MG63 (cell line): ENCODE results near the gene ARFGAP1. TPM values are rescaled to one million over a fixed set of nuclear protein-coding genes. Genes with fewer than 3 reads are reported as not detected.

Experiments
- DNase-seq: peaks from one replicate; pipeline ENCODE4 v3.0.0-alpha.2; 2020
- H3K27me3 ChIP-seq: fragments of 250-450 bp; sonication (Bioruptor Pico); 2 replicates; pipeline ENCODE4 v1.5.1; 2020; ENCODE audit warnings: mild to moderate bottlenecking, moderate library complexity
- H3K36me3 ChIP-seq: fragments of 250-450 bp; sonication (Bioruptor Pico); 2 replicates; pipeline ENCODE4 v1.5.1; 2020; ENCODE audit warnings: mild to moderate bottlenecking, moderate library complexity
- H3K4me3 ChIP-seq: fragments of 250-450 bp; sonication (Bioruptor Pico); 2 replicates; pipeline ENCODE4 v1.5.1; 2020; ENCODE audit warnings: mild to moderate bottlenecking, moderate library complexity
- H3K9me3 ChIP-seq: fragments of 250-450 bp; sonication (Bioruptor Pico); 2 replicates; pipeline ENCODE4 v1.5.1; 2020; ENCODE audit warnings: mild to moderate bottlenecking, moderate library complexity
- total RNA-seq: library from RNA; depleted of rRNA; stranded (reverse); fragments of >200 nt; shearing (Covaris generic); gene quantifications from 2 replicates; pipeline ENCODE4 v1.2.3, GENCODE V29; 2014; ENCODE audit warnings: low replicate concordance

The ARFGAP1 gene
- total RNA-seq, 1 experiment from 2014 or later: 83.8 TPM

DNA sequence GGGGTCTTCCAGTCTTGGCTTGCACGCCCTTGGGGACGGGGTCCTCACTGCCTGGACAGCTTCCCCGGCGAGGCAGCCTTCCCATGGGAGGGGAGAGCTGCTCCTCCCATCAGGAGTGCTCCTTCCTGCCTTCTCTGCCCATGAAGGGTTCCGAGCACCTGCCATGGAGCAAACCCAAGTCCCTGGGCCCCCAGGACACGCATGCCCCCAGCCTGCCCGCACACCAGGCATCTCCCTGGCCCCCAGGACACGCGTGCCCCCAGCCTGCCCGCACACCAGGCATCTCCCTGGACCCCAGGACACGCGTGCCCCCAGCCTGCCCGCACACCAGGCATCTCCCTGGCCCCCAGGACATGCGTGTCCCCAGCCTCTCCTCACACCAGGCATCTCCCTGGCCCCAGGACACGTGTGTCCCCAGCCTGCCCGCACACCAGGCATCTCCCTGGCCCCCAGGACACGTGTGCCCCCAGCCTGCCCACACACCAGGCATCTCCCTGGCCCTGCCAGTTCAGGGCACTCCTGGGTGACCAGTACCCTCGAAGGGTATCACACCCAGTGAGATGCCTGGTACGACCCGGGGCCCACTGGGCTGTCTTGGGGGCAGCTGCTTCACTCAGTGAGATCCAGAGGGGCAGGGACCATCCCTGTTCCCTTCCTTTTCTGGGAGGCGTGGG, 42.1 kb downstream of the ARFGAP1 start:
- no peaks in the 10 kb centered on the region for H3K27me3 ChIP-seq
- H3K36me3 ChIP-seq: no peaks in the 10 kb centered on the region
- H3K4me3 ChIP-seq: no peak overlapping the region
- no peak for DNase-seq
- H3K9me3 ChIP-seq: no peaks in the 10 kb centered on the region

DNA sequence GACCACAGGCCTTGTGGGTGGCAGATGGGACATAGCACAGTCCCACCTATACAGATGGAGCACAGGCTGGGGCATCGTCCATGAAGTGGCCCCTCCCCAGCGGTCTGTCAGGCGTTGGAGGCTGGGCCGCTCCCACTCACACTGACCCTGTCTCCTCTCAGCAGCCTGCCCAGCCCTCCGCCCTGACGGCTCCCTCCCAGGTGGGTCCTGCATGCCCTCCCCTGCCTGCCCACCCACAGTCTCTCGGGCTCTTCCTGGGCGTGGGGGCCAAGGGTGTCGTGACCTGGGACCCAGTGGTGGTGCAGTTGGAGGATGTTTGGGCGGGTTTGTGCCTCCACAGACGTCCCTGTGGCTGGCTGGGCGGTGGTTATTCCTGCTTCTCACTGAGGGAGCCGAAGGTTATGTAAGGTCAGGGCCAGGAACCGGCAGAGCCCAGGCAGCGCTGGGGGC, 42.7 kb downstream of the ARFGAP1 start:
- H3K9me3 ChIP-seq: no peaks in the 10 kb centered on the region
- peak; percentile 0 for DNase-seq
- no peak overlapping the region for H3K4me3 ChIP-seq
- no peaks in the 10 kb centered on the region for H3K27me3 ChIP-seq
- no peaks in the 10 kb centered on the region for H3K36me3 ChIP-seq

DNA sequence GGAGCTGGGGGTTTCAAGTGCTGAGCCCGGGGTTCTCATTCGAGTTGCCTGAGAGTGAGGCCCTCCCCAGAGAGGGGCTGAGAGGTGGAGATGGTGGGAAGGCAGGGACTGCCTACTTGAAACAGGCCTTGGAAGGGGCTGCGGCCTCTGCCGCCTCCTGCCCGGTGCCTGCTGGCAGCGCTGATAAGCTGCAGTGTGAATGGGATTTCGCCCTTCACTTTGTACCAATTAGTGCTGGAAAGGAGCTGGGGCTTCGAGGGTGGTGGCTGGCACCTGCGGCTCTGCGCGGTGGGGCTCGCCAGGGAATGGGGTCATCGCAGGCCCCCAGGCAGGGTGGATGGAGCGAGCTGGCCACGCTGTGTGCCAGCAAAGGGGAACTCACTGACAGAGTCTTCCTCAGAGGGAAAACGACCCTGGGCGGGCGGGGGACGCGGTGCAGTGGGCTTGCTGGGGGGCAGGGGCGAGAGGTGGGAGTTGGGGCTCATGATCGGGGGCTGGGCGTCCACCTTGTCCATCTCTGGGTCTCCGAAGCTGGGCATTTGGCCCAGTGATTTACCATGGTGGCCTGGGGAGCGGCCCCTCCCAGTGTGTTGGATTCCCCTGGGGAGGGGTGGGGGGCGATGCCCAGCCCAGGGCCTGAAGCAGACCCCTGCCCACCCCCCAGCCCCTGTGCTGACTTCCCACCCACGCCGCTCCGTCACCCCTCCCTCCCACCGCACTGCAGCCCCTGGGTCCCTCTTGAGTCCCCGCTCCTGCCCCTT, 43.3 kb downstream of the ARFGAP1 start:
- peak; percentile 1 for DNase-seq
- Histone ChIP-seq H3K4me3 (no peak overlapping the region), H3K36me3 (no peaks in the 10 kb centered on the region), H3K9me3 (no peaks in the 10 kb centered on the region), H3K27me3 (no peaks in the 10 kb centered on the region)

DNA sequence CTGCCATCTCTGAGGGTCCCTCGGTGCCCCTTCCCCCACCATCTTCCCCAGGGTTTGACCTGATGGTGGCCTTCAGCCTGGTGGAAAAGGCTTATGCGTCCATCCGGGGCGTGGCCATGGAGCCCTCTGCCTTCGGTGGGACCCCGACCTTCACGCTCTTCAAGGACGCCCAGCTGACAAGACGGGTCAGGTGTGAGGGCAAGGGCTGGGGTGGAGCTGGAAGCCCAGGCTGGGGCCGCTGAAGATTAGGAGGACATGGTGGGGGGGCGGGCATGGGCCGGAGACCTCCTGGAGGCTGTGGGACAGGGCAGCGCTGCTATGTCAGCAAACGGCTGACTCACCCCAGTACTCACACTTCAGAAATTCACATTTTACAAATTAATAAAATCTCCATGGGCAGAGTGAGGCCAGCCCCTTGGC, 43.9 kb downstream of the ARFGAP1 start:
- Histone ChIP-seq H3K4me3 (no peak overlapping the region), H3K9me3 (no peaks in the 10 kb centered on the region), H3K36me3 (no peaks in the 10 kb centered on the region), H3K27me3 (no peaks in the 10 kb centered on the region)
- DNase-seq: peak; percentile 44

DNA sequence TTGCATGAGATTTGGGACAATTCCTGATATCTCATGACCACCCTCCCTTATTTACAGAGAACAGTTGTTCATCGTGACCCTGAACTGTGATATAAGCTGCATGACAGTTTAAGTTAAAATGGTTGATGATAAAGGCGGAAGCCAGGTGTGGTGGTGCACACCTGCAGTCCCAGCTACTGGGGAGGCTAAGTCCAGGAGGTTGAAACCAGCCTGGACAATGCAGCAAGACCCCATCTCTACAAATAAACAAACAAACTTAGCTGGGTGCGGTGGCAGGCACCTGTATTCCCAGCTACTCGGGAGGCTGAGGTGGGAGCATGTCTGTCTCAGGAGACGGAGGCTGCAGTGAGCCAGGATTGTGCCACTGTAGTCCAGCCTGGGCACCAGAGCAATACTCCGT, 44.4 kb downstream of the ARFGAP1 start:
- no peaks in the 10 kb centered on the region for H3K36me3 ChIP-seq
- no peaks in the 10 kb centered on the region for H3K27me3 ChIP-seq
- H3K9me3 ChIP-seq: no peaks in the 10 kb centered on the region
- DNase-seq: no peak
- H3K4me3 ChIP-seq: no peak overlapping the region

DNA sequence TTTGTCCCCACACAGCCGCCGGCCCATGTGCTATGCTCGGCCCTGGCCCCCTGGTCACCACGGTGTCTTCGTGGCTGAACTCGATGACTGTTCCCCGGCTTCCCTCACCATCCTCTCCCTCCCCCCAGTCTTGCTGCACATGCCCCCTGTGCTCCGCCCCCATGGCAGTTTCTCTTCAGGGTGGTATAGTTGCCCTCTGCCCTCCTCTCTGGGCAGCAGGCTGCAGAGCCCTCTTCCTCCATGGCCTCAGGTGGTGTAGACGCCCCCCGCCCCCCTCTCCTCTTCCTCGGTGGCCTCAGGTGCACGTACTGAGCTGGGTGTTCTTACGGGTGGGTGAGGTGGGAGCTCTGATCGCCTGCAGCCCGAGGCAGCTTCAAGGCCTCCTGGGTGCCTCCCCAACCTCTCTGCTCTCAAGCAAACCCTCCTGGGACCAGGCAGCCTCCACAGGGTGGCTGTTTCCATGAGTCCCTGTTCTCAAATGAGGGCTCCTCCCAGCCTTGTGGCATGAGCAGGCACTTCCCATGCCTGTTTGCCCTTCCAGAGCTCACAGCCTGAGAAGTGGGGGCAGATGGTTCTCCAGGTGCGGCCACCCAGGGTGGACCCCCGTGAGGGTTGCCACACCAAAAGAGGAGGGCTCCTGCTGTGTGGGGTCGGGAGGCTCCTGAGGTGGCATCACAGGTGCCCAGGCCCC, 45.1 kb downstream of the ARFGAP1 start:
- H3K36me3 ChIP-seq: no peaks in the 10 kb centered on the region
- DNase-seq: no peak
- H3K4me3 ChIP-seq: no peak overlapping the region
- no peaks in the 10 kb centered on the region for H3K27me3 ChIP-seq
- no peaks in the 10 kb centered on the region for H3K9me3 ChIP-seq

DNA sequence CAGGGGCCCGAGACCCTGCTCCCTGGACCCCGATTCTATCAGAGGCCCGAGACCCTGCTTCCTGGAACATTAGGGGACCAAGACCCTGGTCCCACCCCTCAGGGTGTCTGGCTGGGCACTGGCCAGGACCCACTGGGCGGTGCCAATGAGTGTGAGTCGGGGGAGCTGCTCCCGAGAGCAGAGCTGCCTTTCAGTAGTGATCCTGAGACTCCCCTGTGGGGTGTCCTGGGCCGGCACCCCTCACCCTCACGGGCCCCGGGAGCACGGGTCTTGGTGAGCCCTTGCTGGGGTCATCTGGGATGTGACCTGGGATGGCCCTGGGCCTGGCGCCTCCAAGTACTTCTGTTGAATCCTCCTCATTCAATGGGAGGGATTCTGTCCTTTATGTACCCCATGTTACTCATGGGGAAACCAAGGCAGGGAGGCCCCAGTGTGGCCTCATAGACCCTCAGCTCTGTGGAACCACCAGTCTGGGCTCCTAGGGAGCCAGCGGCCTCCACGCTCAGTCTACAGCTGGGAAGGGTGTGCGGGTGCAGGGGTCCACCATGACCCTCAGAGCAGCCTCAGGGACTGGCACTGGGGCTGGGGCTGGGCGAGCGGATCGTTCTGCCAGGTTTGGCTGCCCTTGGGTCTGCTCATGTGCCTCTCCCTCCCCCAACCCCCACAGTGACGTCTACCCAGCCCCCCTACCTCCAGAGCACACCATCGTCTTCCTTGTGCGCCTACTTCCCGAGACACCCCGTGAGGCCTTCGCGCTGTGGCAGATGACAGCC, 46.0 kb downstream of the ARFGAP1 start:
- H3K27me3 ChIP-seq: 0 out of 2 replicates have a peak, but pooled peaks cover 3% of the 10 kb centered on the region
- no peaks in the 10 kb centered on the region for H3K9me3 ChIP-seq
- DNase-seq: no peak
- no peak overlapping the region for H3K4me3 ChIP-seq
- H3K36me3 ChIP-seq: no peaks in the 10 kb centered on the region

DNA sequence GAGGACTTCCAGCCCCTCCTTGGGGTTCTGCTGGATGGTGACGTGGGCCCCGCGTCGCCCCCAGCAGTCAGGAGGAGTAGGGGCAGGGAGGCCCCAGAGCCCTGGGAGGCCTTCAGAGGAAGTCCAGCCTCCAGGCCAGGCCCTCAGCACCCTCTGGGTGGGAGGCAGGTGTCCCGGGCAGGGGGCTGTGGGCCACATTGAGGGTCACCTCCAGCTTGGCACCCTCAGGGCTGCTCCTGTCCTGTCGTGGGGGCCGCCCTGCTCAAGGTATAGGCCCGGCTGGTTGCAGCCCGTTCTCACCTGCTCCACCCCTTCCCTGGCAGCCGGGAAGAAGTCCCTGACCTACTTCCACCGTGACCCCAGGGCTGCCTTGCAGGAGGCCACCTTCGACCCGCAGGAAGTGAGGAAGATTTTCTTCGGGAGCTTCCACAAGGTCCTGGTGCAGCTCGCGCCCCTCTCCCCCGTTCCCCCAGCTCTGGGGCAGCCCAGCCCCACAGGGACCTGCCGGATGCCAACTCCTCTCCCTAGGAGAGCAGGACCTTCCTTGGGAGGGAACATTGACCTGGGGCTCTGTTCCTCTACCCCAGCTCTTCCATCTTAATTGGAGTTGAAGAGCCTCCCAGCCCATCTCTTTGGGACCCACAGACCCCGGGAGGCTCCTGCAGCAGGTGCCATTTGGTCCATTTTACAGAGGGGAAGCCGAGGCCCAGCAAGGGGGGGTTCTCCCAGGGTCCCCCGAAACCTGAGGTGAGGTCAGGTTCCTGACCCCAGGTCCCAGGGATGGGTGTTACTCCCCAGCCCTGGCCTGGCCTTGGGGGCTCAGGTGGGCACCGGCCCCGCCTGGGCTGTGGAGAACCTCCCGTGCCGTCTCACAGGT, 46.8 kb downstream of the ARFGAP1 start:
- H3K9me3 ChIP-seq: no peaks in the 10 kb centered on the region
- no peak for DNase-seq
- H3K36me3 ChIP-seq: no peaks in the 10 kb centered on the region
- 0 out of 2 replicates have a peak, but pooled peaks cover 3% of the 10 kb centered on the region for H3K27me3 ChIP-seq
- H3K4me3 ChIP-seq: no peak overlapping the region

DNA sequence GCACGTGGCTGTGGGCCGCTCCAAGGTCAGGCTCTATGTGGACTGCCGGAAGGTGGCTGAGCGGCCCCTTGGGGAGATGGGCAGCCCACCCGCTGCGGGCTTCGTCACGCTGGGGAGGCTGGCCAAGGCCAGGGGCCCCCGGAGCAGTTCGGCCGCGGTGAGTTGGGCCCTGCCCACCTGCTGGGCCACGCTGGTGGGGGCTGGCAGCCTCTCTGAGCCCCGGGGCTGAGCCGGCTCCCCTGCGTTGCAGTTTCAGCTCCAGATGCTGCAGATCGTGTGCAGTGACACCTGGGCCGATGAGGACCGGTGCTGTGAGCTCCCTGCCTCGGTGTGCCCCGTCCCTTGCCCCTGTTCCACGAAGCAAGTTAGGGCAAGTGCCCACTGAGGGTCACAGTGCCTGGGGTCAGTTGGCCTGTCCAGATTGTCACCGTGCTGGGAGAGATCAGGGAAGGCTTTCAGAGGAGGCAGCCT, 47.5 kb downstream of the ARFGAP1 start:
- no peaks in the 10 kb centered on the region for H3K36me3 ChIP-seq
- H3K27me3 ChIP-seq: 0 out of 2 replicates have a peak, but pooled peaks cover 3% of the 10 kb centered on the region
- no peaks in the 10 kb centered on the region for H3K9me3 ChIP-seq
- DNase-seq: no peak
- H3K4me3 ChIP-seq: no peak overlapping the region

DNA sequence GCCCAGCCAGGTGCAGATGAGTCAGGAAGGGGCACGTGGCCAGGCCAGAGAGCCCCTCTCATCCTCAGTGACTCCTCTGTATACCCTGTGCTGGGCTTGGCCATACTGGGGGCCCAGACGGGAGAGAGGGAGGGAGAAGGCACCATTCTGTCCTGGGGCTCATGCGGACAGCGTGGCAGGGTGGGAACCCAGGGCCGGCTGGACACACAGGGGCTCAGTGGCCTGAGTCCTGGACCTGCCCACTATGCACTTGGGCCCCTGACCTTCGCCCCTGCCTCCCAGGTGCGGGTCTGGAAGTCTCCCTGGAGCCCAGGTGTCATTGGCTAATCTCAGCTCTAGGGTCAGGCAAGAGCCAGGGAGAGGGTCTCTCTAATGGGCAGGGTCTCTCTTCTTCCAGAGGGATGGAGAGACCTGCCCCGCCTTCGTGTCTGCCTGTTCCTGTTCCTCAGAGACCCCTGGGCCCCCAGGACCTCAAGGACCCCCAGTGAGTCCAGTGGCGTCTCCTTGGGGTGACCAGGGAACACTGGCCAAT, 48.1 kb downstream of the ARFGAP1 start:
- H3K36me3 ChIP-seq: no peaks in the 10 kb centered on the region
- H3K27me3 ChIP-seq: 0 out of 2 replicates have a peak, but pooled peaks cover 3% of the 10 kb centered on the region
- H3K9me3 ChIP-seq: no peaks in the 10 kb centered on the region
- DNase-seq: no peak
- H3K4me3 ChIP-seq: no peak overlapping the region

DNA sequence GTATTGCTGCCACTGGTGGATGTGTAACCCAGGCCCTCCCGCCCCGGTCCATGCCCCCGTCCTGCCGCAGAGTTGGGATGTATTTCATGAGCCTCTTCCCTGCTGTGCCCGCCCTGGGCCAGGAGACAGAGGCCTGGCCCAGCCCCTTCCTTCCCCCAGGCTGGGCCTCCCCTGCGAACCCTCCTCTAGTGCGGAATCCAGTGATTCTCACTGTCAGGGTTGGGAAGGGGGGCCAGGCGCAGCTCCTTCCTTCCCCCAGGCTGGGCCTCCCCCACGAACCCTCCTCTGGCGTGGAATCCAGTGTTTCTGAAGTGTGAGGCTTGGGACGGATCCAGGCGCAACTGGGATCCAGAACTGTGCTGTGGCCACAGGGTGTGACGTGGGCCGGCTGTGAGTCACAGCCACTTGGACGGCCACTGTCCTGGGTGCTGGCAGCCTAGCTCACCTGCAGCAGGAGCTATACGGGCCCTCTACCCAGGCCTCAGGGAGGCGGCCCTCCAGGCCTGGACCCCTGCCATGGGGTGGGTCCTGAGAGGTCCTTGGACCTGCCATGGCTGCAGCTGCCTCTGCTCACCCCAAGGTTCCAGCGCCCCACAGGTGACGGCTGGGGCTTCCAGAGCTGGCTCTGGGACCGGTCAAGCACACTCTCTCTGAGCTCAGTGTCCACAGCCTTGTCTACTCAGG, 48.7 kb downstream of the ARFGAP1 start:
- Histone ChIP-seq H3K4me3 (no peak overlapping the region), H3K9me3 (no peaks in the 10 kb centered on the region), H3K27me3 (0 out of 2 replicates have a peak, but pooled peaks cover 3% of the 10 kb centered on the region), H3K36me3 (no peaks in the 10 kb centered on the region)
- peak; percentile 62 for DNase-seq

DNA sequence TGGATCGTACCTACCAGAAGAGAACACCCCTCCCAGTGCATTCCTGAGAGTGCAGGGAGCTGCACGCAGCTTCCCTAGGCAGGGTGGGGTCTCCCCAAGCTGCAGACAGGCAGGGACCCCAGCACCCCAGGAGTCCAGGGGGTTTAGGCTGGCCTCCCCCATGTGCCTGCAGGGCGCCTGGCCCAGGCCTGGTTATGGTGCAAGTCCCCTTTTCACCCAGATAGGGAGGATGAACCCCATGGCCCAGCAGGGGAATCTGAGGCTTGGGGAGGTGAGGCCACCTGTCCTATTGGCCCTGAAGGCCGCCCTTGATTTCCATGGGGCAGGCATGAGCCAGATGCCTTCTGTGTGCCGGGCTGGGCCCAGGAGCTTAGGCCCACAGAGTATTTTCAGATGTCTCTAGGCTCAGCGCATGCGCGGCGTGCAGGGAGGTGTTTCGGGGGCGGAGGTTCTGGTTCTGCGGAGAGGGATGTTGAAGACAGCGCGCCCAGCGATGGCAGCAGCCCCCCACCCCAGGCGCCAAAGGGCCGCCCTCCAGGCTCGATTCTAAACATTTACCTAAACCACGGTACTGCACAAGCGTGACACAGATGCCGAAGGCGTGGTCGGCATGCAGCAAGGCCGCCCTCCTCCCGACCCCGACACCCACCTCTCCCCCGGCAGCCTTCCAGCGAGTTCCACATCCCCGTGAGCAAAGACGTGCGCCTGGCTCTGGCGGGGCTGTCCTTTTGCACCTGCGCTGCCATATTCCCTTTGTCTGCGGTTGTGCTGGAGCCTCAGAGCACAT, 49.7 kb downstream of the ARFGAP1 start:
- DNase-seq: no peak
- H3K27me3 ChIP-seq: 0 out of 2 replicates have a peak, but pooled peaks cover 3% of the 10 kb centered on the region
- no peaks in the 10 kb centered on the region for H3K36me3 ChIP-seq
- H3K9me3 ChIP-seq: no peaks in the 10 kb centered on the region
- H3K4me3 ChIP-seq: no peak overlapping the region

DNA sequence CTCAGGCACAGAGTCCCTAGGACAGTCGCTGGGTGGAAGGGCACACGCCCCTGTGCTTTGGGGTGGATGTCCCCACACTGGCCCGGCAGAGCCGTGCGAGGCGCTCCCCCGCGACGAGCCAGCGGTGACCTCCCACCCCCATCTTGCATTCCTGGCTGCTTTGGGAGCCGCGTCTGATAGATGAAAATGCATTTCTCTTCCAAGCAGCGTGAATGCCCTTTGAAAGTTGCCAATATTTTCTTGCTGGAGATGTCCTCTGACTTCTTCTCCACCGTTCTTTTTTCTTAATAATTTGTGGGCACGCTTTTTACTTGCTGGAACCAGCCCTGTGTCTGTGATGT, 50.3 kb downstream of the ARFGAP1 start:
- no peaks in the 10 kb centered on the region for H3K9me3 ChIP-seq
- no peak overlapping the region for H3K4me3 ChIP-seq
- DNase-seq: no peak
- 0 out of 2 replicates have a peak, but pooled peaks cover 3% of the 10 kb centered on the region for H3K27me3 ChIP-seq
- H3K36me3 ChIP-seq: no peaks in the 10 kb centered on the region

DNA sequence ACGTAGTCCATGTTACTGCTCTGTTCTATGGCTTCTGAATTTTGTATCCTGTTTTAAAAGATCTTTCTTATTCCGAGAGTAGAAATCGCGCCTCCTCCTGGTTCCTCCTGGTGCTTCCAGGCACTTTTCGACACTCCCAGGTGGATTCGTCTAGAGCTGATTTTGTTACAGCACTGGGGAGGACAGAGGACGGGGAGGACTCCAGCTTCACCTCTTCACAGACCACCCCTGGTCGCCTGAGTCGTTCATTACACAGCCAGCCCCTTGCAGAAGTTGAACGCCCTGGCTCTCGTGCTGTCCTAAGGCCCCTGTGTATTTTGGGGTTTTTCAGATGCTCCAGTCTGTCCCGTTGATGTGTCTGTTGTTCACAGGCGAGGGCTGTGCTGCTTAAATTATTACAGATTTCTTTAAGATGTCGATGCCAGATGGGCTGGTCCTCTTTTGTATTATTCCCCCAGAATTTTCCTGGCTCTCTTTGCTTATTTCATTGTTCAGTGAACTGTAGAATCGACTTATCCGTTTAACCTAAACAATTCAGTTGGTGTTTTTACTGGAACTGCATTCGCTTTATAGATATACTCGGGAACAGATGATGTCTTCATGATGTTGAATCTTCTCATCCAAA, 50.9 kb downstream of the ARFGAP1 start:
- no peak for DNase-seq
- no peaks in the 10 kb centered on the region for H3K36me3 ChIP-seq
- no peaks in the 10 kb centered on the region for H3K9me3 ChIP-seq
- H3K4me3 ChIP-seq: no peak overlapping the region
- H3K27me3 ChIP-seq: 0 out of 2 replicates have a peak, but pooled peaks cover 3% of the 10 kb centered on the region
